NB4 (cell line): ENCODE measurements around the gene SYNGR4.
"Not testable (repeated sequence)": the region's sequence is repeated elsewhere in the genome, so short reads cannot be mapped to it uniquely, and the experiment has no call there.

Experiments
- MYC ChIP-seq: IDR thresholded peaks from 2 replicates; pipeline ENCODE4 v1.6.1; 2011; ENCODE audit warnings: low read depth, low read length
- POLR2A ChIP-seq: IDR thresholded peaks from 2 replicates; pipeline ENCODE4 v1.6.1; 2011; ENCODE audit warnings: mild to moderate bottlenecking; ENCODE audit not compliant: insufficient read length; ENCODE audit errors: extremely low read depth
- TF ChIP-seq, protein P1 (sequence below): IDR thresholded peaks from one replicate; pipeline ENCODE4 v1.5.1; 2012; ENCODE audit warnings: low read depth, low read length
- TF ChIP-seq, protein P2 (sequence below): IDR thresholded peaks from 2 replicates; pipeline ENCODE4 v1.6.1; 2011; ENCODE audit warnings: low read depth, low read length

GRCh38 chr19:48392006-48392344 lies 27.8 kb downstream of the SYNGR4 start:
- TF ChIP-seq POLR2A, MYC: not testable (repeated sequence)
- TF ChIP-seq, protein P1, sequence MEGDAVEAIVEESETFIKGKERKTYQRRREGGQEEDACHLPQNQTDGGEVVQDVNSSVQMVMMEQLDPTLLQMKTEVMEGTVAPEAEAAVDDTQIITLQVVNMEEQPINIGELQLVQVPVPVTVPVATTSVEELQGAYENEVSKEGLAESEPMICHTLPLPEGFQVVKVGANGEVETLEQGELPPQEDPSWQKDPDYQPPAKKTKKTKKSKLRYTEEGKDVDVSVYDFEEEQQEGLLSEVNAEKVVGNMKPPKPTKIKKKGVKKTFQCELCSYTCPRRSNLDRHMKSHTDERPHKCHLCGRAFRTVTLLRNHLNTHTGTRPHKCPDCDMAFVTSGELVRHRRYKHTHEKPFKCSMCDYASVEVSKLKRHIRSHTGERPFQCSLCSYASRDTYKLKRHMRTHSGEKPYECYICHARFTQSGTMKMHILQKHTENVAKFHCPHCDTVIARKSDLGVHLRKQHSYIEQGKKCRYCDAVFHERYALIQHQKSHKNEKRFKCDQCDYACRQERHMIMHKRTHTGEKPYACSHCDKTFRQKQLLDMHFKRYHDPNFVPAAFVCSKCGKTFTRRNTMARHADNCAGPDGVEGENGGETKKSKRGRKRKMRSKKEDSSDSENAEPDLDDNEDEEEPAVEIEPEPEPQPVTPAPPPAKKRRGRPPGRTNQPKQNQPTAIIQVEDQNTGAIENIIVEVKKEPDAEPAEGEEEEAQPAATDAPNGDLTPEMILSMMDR: not testable (repeated sequence)
- TF ChIP-seq, protein P2, sequence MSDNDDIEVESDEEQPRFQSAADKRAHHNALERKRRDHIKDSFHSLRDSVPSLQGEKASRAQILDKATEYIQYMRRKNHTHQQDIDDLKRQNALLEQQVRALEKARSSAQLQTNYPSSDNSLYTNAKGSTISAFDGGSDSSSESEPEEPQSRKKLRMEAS: not testable (repeated sequence)
